NB4 (cell line): ENCODE data around the gene FHOD1.
A peak's percentile ranks its signal among the peaks of the same experiment; 100 is the strongest.

Experiments used
- DNase-seq: peaks from one replicate; pipeline ENCODE4 v3.0.0; 2010; ENCODE audit warnings: low read depth
- H3K4me3 ChIP-seq: one replicate; pipeline ENCODE4 v1.5.1; 2011; ENCODE audit warnings: mild to moderate bottlenecking, low read depth, low read length, moderate library complexity
- CTCF ChIP-seq: IDR thresholded peaks from one replicate; pipeline ENCODE4 v1.5.1; 2012; ENCODE audit warnings: low read depth, low read length
- MAX ChIP-seq: IDR thresholded peaks from 2 replicates; pipeline ENCODE4 v1.6.1; 2011; ENCODE audit warnings: low read depth, low read length
- MYC ChIP-seq: IDR thresholded peaks from 2 replicates; pipeline ENCODE4 v1.6.1; 2011; ENCODE audit warnings: low read depth, low read length
- POLR2A ChIP-seq: IDR thresholded peaks from 2 replicates; pipeline ENCODE4 v1.6.1; 2011; ENCODE audit warnings: mild to moderate bottlenecking; ENCODE audit not compliant: insufficient read length; ENCODE audit errors: extremely low read depth

FHOD1 gene

GRCh38 chr16:67227567-67227921 is 19.7 kb downstream of the FHOD1 start:
- peak overlapping the region; percentile 81 for H3K4me3 ChIP-seq
- TF ChIP-seq MYC (no peak), CTCF (no peak), POLR2A (no peak), MAX (no peak)
- no peak for DNase-seq

- DNase-seq: peak; percentile 100
- peak; percentile 10 for TF ChIP-seq CTCF
- TF ChIP-seq POLR2A: peak; percentile 76
- no peak; the same call in 1 of the 2 replicates for TF ChIP-seq MYC
- TF ChIP-seq MAX: no peak
- H3K4me3 ChIP-seq: peak within 1 kb of the TSS; percentile 81
Measured at GRCh38 chr16:67226804-67227566, 20.3 kb downstream of the FHOD1 start, which contains the start of gene TMEM208. Gene TMEM208 (plus strand): TSS chr16:67227130. CDS start chr16:67227219, 89 bp downstream.

GRCh38 chr16:67226295-67226803 is 20.9 kb downstream of the FHOD1 start:
- TF ChIP-seq MYC (no peak), MAX (no peak), POLR2A (no peak), CTCF (no peak)
- peak overlapping the region; percentile 73 for H3K4me3 ChIP-seq
- no peak for DNase-seq

GRCh38 chr16:67223992-67224391 is 23.3 kb downstream of the FHOD1 start:
- DNase-seq: no peak
- TF ChIP-seq MAX (no peak), CTCF (no peak), MYC (no peak), POLR2A (no peak)
- no peak overlapping the region for H3K4me3 ChIP-seq

- no peak for DNase-seq
- no peak overlapping the region for H3K4me3 ChIP-seq
- no peak for TF ChIP-seq MAX
- no peak for TF ChIP-seq CTCF
- TF ChIP-seq POLR2A: no peak
- no peak for TF ChIP-seq MYC
Measured at GRCh38 chr16:67216612-67217490, 30.4 kb downstream of the FHOD1 start.
